ENCODE data around the gene RAB36. TPM values are rescaled to one million over a fixed set of nuclear protein-coding genes. Genes with fewer than 3 reads are reported as not detected.
A peak's percentile ranks its signal among the peaks of the same experiment; 100 is the strongest.

The RAB36 gene
- total and polyA plus RNA-seq, 9 of the 15 experiments (the other 6 are each of a cell fraction or from before 2014, with no cell fraction given): 0.04 to 0.50 (median 0.08) TPM; not detected in 3

DNA sequence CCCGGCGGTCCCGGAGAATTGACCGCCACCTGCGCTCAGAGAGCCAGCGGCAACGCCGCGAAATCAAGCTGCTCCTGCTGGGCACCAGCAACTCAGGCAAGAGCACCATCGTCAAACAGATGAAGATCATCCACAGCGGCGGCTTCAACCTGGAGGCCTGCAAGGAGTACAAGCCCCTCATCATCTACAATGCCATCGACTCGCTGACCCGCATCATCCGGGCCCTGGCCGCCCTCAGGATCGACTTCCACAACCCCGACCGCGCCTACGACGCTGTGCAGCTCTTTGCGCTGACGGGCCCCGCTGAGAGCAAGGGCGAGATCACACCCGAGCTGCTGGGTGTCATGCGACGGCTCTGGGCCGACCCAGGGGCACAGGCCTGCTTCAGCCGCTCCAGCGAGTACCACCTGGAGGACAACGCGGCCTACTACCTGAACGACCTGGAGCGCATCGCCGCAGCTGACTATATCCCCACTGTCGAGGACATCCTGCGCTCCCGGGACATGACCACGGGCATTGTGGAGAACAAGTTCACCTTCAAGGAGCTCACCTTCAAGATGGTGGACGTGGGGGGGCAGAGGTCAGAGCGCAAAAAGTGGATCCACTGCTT is 49.4 kb upstream of the RAB36 start (continued):
- TF ChIP-seq, protein P1, sequence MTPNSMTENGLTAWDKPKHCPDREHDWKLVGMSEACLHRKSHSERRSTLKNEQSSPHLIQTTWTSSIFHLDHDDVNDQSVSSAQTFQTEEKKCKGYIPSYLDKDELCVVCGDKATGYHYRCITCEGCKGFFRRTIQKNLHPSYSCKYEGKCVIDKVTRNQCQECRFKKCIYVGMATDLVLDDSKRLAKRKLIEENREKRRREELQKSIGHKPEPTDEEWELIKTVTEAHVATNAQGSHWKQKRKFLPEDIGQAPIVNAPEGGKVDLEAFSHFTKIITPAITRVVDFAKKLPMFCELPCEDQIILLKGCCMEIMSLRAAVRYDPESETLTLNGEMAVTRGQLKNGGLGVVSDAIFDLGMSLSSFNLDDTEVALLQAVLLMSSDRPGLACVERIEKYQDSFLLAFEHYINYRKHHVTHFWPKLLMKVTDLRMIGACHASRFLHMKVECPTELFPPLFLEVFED (CRISPR knock-in tag; conservative IDR thresholded peaks at IDR 0.05): no peak
- TF ChIP-seq, protein P2, sequence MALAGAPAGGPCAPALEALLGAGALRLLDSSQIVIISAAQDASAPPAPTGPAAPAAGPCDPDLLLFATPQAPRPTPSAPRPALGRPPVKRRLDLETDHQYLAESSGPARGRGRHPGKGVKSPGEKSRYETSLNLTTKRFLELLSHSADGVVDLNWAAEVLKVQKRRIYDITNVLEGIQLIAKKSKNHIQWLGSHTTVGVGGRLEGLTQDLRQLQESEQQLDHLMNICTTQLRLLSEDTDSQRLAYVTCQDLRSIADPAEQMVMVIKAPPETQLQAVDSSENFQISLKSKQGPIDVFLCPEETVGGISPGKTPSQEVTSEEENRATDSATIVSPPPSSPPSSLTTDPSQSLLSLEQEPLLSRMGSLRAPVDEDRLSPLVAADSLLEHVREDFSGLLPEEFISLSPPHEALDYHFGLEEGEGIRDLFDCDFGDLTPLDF (CRISPR knock-in tag; IDR thresholded peaks at IDR 0.05): 0 out of 2 replicates have a peak, but pooled peaks have one; percentile 15
- TF ChIP-seq, protein P3, sequence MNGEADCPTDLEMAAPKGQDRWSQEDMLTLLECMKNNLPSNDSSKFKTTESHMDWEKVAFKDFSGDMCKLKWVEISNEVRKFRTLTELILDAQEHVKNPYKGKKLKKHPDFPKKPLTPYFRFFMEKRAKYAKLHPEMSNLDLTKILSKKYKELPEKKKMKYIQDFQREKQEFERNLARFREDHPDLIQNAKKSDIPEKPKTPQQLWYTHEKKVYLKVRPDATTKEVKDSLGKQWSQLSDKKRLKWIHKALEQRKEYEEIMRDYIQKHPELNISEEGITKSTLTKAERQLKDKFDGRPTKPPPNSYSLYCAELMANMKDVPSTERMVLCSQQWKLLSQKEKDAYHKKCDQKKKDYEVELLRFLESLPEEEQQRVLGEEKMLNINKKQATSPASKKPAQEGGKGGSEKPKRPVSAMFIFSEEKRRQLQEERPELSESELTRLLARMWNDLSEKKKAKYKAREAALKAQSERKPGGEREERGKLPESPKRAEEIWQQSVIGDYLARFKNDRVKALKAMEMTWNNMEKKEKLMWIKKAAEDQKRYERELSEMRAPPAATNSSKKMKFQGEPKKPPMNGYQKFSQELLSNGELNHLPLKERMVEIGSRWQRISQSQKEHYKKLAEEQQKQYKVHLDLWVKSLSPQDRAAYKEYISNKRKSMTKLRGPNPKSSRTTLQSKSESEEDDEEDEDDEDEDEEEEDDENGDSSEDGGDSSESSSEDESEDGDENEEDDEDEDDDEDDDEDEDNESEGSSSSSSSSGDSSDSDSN (IDR thresholded peaks at IDR 0.05; ENCODE audit: borderline replicate concordance in 1 of 2, low read depth in 2 of 2, low read length in 2 of 2): peak in 1 of 2 experiments; percentile 42; a peak in 2 of 4 replicates
- TF ChIP-seq, protein P4, sequence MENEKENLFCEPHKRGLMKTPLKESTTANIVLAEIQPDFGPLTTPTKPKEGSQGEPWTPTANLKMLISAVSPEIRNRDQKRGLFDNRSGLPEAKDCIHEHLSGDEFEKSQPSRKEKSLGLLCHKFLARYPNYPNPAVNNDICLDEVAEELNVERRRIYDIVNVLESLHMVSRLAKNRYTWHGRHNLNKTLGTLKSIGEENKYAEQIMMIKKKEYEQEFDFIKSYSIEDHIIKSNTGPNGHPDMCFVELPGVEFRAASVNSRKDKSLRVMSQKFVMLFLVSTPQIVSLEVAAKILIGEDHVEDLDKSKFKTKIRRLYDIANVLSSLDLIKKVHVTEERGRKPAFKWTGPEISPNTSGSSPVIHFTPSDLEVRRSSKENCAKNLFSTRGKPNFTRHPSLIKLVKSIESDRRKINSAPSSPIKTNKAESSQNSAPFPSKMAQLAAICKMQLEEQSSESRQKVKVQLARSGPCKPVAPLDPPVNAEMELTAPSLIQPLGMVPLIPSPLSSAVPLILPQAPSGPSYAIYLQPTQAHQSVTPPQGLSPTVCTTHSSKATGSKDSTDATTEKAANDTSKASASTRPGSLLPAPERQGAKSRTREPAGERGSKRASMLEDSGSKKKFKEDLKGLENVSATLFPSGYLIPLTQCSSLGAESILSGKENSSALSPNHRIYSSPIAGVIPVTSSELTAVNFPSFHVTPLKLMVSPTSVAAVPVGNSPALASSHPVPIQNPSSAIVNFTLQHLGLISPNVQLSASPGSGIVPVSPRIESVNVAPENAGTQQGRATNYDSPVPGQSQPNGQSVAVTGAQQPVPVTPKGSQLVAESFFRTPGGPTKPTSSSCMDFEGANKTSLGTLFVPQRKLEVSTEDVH (IDR thresholded peaks at IDR 0.05; ENCODE audit: low read depth, partially characterized antibody): no peak
- TF ChIP-seq TGIF2 (CRISPR knock-in tag; IDR thresholded peaks at IDR 0.05) (no peak), GTF2E2 (tag; IDR thresholded peaks at IDR 0.05) (no peak), NBN (IDR thresholded peaks at IDR 0.05; ENCODE audit: low read depth) (no peak), ZKSCAN8 (CRISPR knock-in tag; IDR thresholded peaks at IDR 0.05) (no peak), ZNF184 (CRISPR knock-in tag; IDR thresholded peaks at IDR 0.05) (no peak), PHF21A (IDR thresholded peaks at IDR 0.05; ENCODE audit: borderline replicate concordance, low read depth) (no peak), MAZ (CRISPR knock-in tag; conservative IDR thresholded peaks at IDR 0.05 in 1 of 2, IDR thresholded peaks at IDR 0.05 in 1 of 2) (no peak), YY1 (IDR thresholded peaks at IDR 0.05; ENCODE audit: borderline replicate concordance in 1 of 3, control insufficient read depth in 1 of 3, extremely low read depth in 1 of 3, insufficient read depth in 3 of 3, insufficient read length in 1 of 3, insufficient replicate concordance in 2 of 3, low read depth in 1 of 3, low read length in 2 of 3) (peak in 2 of 3 experiments; percentile 19 to 52), NELFE (IDR thresholded peaks at IDR 0.05; ENCODE audit: insufficient read depth, insufficient read length) (no peak)
- TF ChIP-seq, protein P5, sequence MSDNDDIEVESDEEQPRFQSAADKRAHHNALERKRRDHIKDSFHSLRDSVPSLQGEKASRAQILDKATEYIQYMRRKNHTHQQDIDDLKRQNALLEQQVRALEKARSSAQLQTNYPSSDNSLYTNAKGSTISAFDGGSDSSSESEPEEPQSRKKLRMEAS (CRISPR knock-in tag; IDR thresholded peaks at IDR 0.05): no peak
- TF ChIP-seq, protein P6, sequence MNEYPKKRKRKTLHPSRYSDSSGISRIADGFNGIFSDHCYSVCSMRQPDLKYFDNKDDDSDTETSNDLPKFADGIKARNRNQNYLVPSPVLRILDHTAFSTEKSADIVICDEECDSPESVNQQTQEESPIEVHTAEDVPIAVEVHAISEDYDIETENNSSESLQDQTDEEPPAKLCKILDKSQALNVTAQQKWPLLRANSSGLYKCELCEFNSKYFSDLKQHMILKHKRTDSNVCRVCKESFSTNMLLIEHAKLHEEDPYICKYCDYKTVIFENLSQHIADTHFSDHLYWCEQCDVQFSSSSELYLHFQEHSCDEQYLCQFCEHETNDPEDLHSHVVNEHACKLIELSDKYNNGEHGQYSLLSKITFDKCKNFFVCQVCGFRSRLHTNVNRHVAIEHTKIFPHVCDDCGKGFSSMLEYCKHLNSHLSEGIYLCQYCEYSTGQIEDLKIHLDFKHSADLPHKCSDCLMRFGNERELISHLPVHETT (CRISPR knock-in tag; conservative IDR thresholded peaks at IDR 0.05 in 1 of 2, IDR thresholded peaks at IDR 0.05 in 1 of 2): no peak

Data from K562 (cell line).